GM12878 (cell line): Measurements from ENCODE around the gene ZNF57. TPM values are rescaled to one million over a fixed set of nuclear protein-coding genes. Genes with fewer than 3 reads are reported as not detected.

Experiments
- ATAC-seq: fragments of 200-7000 bp; cut with Tn5 transposase; 3 replicates; pipeline ENCODE4 v1.9.1; 2020; ENCODE audit warnings: mild to moderate bottlenecking, moderate library complexity
- BruUV-seq: library from RNA; stranded (reverse); fragments of 400-500 nt; replicated peaks from 2 replicates; lab custom pipeline; 2021; lab: Mats Ljungman, UMichigan
- CTCF ChIA-PET: fragments of 300-600 bp; sonication (Branson Sonifier 250); formaldehyde crosslinking; extraction: SDS; loops from one replicate; lab custom pipeline; 2021; ENCODE audit warnings: inconsistent platforms; lab: Yijun Ruan, JAX
- POLR2A ChIA-PET: fragments of 350-600 bp; formaldehyde crosslinking; extraction: SDS; loops from one replicate; lab custom pipeline; 2021; ENCODE audit warnings: inconsistent platforms; lab: Charles Lee
- RAD21 ChIA-PET: fragments of 300-600 bp; sonication (Branson Sonifier 250); formaldehyde crosslinking; loops from one replicate; lab custom pipeline; 2023; ENCODE audit warnings: antibody characterized with exemption; ENCODE audit not compliant: unreplicated experiment; lab: Charles Lee
- SMC1A ChIA-PET: fragments of 300-600 bp; sonication (Branson Sonifier 250); formaldehyde crosslinking; loops from one replicate; lab custom pipeline; 2023; ENCODE audit not compliant: unreplicated experiment, uncharacterized antibody; lab: Charles Lee
- DNase-seq: peaks from one replicate; pipeline ENCODE4 v3.0.0-alpha.2; 2011; ENCODE audit warnings: low read depth, low spot score
- FAIRE-seq: peaks from 3 replicates; lab custom pipeline; 2011; peaks lifted over from hg19 to GRCh38; lab: Jason Lieb, UNC
- H2AFZ ChIP-seq: 2 replicates; pipeline ENCODE4 v1.6.0; 2011; ENCODE audit warnings: low read depth, low read length, control low read depth; ENCODE audit not compliant: control insufficient read depth
- H3K27ac ChIP-seq: 2 replicates; pipeline ENCODE4 v1.5.1; 2011; ENCODE audit warnings: control low read depth; ENCODE audit not compliant: control insufficient read depth, insufficient read depth
- H3K27me3 ChIP-seq, 2 experiments: replicated peaks in 1 of 2; 2 replicates each; pipeline versions ENCODE4 v1.6.0 to v1.6.1; 2011; ENCODE audit warnings: low read length in 1 of 2; ENCODE audit not compliant: control insufficient read depth in 2 of 2, insufficient read depth in 2 of 2
- H3K36me3 ChIP-seq, 2 experiments: 2 replicates each; pipeline ENCODE4 v1.5.1; 2011; ENCODE audit warnings: low read length in 1 of 2; ENCODE audit not compliant: control insufficient read depth in 2 of 2, insufficient read depth in 2 of 2
- H3K4me1 ChIP-seq: 2 replicates; pipeline ENCODE4 v1.6.1; 2011; ENCODE audit warnings: mild to moderate bottlenecking, low read length, moderate library complexity, mixed read lengths; ENCODE audit not compliant: control insufficient read depth, insufficient read depth
- H3K4me2 ChIP-seq: 2 replicates; pipeline ENCODE4 v1.6.0; 2011; ENCODE audit warnings: control low read depth; ENCODE audit not compliant: control insufficient read depth, insufficient read depth
- H3K4me3 ChIP-seq: fragments of 200-600 bp; sonication (generic); 2 replicates; pipeline ENCODE4 v1.5.1; 2016
- H3K79me2 ChIP-seq: 2 replicates; pipeline ENCODE4 v1.6.0; 2011; ENCODE audit warnings: low read length; ENCODE audit not compliant: control insufficient read depth, insufficient read depth
- H3K9ac ChIP-seq: 2 replicates; pipeline ENCODE4 v1.8.0; 2011; ENCODE audit warnings: low read length, control low read depth, mixed read lengths; ENCODE audit not compliant: control insufficient read depth, insufficient read depth
- H3K9me3 ChIP-seq: replicated peaks from 3 replicates; pipeline ENCODE4 v1.5.1; 2011; ENCODE audit warnings: mild to moderate bottlenecking, low read length; ENCODE audit not compliant: control insufficient read depth, insufficient read depth
- H4K20me1 ChIP-seq: 2 replicates; pipeline ENCODE4 v1.6.0; 2011; ENCODE audit not compliant: control insufficient read depth, insufficient read depth
- BCL11A ChIP-seq: IDR thresholded peaks from 2 replicates; pipeline ENCODE4 v1.6.1; 2011; ENCODE audit warnings: low read depth, low read length
- CBX5 ChIP-seq: sonication (generic); IDR thresholded peaks from 2 replicates; pipeline ENCODE4 v1.6.1; 2016; ENCODE audit warnings: low read depth, moderate library complexity, mild to moderate bottlenecking, inconsistent platforms
- KLF5 ChIP-seq: fragments of 450-650 bp; IDR thresholded peaks from 2 replicates; pipeline ENCODE4 v1.6.1; 2014; ENCODE audit warnings: mild to moderate bottlenecking; ENCODE audit not compliant: partially characterized antibody
- STAT3 ChIP-seq: IDR thresholded peaks from 2 replicates; pipeline ENCODE4 v1.6.1; 2011; ENCODE audit warnings: low read depth, low read length, improper control_type of control experiment
- WGBS: methylation state at CpG from one replicate; pipeline ENCODE4 v1.1.6; 2016; ENCODE audit warnings: low lambda C conversion rate; ENCODE audit not compliant: insufficient replicate concordance, insufficient coverage; ENCODE audit errors: missing lambda C conversion rate; 5-methylcytosine and 5-hydroxymethylcytosine counted together
- in situ Hi-C: fragments of 300-500 bp; cut with MboI; formaldehyde crosslinking; loops from 9 replicates; pipeline ENCODE4 v1.14.3; 2018; ENCODE audit warnings: mixed read lengths
- intact Hi-C: fragments of 100-400 bp; cut with micrococcal nuclease; formaldehyde crosslinking; loops from one replicate; pipeline ENCODE4 v1.14.2; 2022; ENCODE audit not compliant: unreplicated experiment
- polyA plus RNA-seq, 11 experiments: library from polyadenylated mRNA; depleted of rRNA in 4 of 11; unstranded in 6 of 11; stranded (reverse) in 5 of 11; fragments of >200 nt; fragmentation: Nextera tagmentation in 4 of 11; fragmentation: Illumina TruSeq in 1 of 11; extraction: Ambion mirVana in 4 of 11; extraction: Trizol in 1 of 11; gene quantifications; 1 replicate in 1 of 11; 2 replicates in 10 of 11; pipeline versions ENCODE4 v1.2.1 to v1.2.3, GENCODE V29; 2011 to 2016; ENCODE audit warnings: inconsistent platforms in 2 of 11, missing spikeins in 2 of 11, low read depth in 1 of 11
- total RNA-seq, 4 experiments: library from RNA; depleted of rRNA in 3 of 4; stranded (reverse); fragments of >200 nt in 3 of 4; fragmentation: Illumina TruSeq in 1 of 4; extraction: Trizol in 1 of 4; gene quantifications; 2 replicates each; pipeline versions ENCODE4 v1.2.1 to v1.2.3, GENCODE V29; 2013 to 2021

The ZNF57 gene
- total and polyA plus RNA-seq, 10 of the 15 experiments (the other 5 are each of a cell fraction or from before 2014, with no cell fraction given): 2.7 to 8.9 (median 5.8) TPM

DNA sequence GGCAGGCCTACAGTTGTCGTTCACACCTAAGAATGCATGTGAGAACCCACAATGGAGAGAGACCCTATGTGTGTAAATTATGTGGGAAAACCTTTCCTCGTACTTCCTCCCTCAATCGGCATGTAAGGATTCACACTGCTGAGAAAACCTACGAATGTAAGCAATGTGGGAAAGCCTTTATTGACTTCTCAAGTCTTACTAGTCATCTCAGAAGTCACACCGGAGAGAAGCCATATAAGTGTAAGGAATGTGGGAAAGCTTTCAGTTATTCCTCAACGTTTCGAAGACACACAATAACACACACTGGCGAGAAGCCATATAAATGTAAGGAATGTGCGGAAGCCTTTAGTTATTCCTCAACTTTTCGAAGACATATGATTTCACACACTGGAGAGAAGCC lies 48.1 kb upstream of the ZNF57 start:
- Histone ChIP-seq H4K20me1 (no peaks in the 10 kb centered on the region), H3K27ac (no peak overlapping the region), H3K36me3 (peaks cover 6 to 13% of the 10 kb centered on the region in 2 experiments), H3K27me3 (no peaks in the 10 kb centered on the region), H3K4me3 (no peak overlapping the region), H3K9me3 (peaks cover 43% of the 10 kb centered on the region), H3K9ac (no peak overlapping the region), H3K4me2 (no peak overlapping the region), H2AFZ (no peak overlapping the region), H3K4me1 (no peaks in the 10 kb centered on the region), H3K79me2 (no peaks in the 10 kb centered on the region)
- ChIA-PET CTCF (no interaction called here), POLR2A (no interaction called here), RAD21 (no interaction called here), SMC1A (no interaction called here)
- DNase-seq (no peak), ATAC-seq (no peak), FAIRE-seq (no peak)
- no peak for TF ChIP-seq STAT3
- 0 out of 2 replicates have a peak, but pooled peaks have one; percentile 24 for TF ChIP-seq CBX5
- intact Hi-C loops (no loop called here), in situ Hi-C loops (no loop called here)
- WGBS: over 99% methylated on average over 10 of the region's 10 CpGs
- no TSS peak for BruUV-seq

DNA sequence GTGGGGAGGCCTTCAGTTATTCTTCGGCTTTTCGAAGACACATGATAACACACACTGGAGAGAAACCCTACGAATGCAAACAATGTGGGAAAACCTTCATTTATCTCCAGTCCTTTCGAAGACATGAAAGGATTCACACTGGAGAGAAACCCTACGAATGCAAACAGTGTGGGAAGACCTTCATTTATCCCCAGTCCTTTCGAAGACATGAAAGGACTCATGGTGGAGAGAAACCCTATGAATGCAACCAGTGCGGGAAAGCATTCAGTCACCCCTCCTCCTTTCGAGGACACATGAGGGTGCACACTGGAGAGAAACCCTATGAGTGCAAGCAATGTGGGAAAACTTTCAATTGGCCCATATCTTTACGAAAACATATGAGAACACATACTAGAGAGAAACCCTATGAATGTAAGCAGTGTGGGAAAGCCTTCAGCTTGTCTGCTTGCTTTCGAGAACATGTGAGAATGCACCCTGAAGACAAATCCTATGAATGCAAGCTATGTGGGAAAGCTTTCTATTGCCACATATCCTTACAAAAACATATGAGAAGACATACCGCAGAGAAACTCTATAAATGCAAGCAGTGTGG lies 47.6 kb upstream of the ZNF57 start:
- no peak for DNase-seq
- no peaks in the 10 kb centered on the region for H4K20me1 ChIP-seq
- in situ Hi-C loops: no loop called here
- H3K9me3 ChIP-seq: peaks cover 43% of the 10 kb centered on the region
- intact Hi-C loops: no loop called here
- no peaks in the 10 kb centered on the region for H3K27me3 ChIP-seq
- TF ChIP-seq BCL11A: no peak
- TF ChIP-seq CBX5: 0 out of 2 replicates have a peak, but pooled peaks have one; percentile 18
- peak; percentile 60 for TF ChIP-seq KLF5
- no peak overlapping the region for H3K27ac ChIP-seq
- RAD21 ChIA-PET: no interaction called here
- SMC1A ChIA-PET: no interaction called here
- peaks cover 6 to 13% of the 10 kb centered on the region in 2 experiments for H3K36me3 ChIP-seq
- H2AFZ ChIP-seq: no peak overlapping the region
- no peak overlapping the region for H3K4me2 ChIP-seq
- H3K9ac ChIP-seq: no peak overlapping the region
- FAIRE-seq: no peak
- POLR2A ChIA-PET: no interaction called here
- no peaks in the 10 kb centered on the region for H3K79me2 ChIP-seq
- no peak for ATAC-seq
- H3K4me1 ChIP-seq: no peaks in the 10 kb centered on the region
- WGBS: 96% methylated on average over 11 of the region's 11 CpGs
- no TSS peak for BruUV-seq
- CTCF ChIA-PET: no interaction called here
- no peak overlapping the region for H3K4me3 ChIP-seq
